ENCODE results near the gene ALK.

Gene ALK

GRCh38 chr2:29561628-29562027 is 359.8 kb downstream of the ALK start:
- no peak for DNase-seq

- no peak for DNase-seq
Measured at GRCh38 chr2:29561181-29561580, 360.2 kb downstream of the ALK start.

- DNase-seq: no peak
Measured at GRCh38 chr2:29560566-29560965, 360.8 kb downstream of the ALK start.

GRCh38 chr2:29560030-29560429 is 361.4 kb downstream of the ALK start:
- DNase-seq: no peak

GRCh38 chr2:29559578-29559977 is 361.8 kb downstream of the ALK start:
- no peak for DNase-seq

GRCh38 chr2:29558097-29558496 is 363.3 kb downstream of the ALK start:
- DNase-seq: no peak

- DNase-seq: no peak
Measured at GRCh38 chr2:29557268-29557667, 364.1 kb downstream of the ALK start.

GRCh38 chr2:29549069-29549380 is 372.4 kb downstream of the ALK start:
- DNase-seq: no peak

GRCh38 chr2:29544917-29545316 is 376.5 kb downstream of the ALK start:
- no peak for DNase-seq

- DNase-seq: no peak
Measured at GRCh38 chr2:29544031-29544430, 377.4 kb downstream of the ALK start.

- DNase-seq: no peak
Measured at GRCh38 chr2:29535188-29535587, 386.2 kb downstream of the ALK start.

- no peak for DNase-seq
Measured at GRCh38 chr2:29532436-29532835, 388.9 kb downstream of the ALK start.

- DNase-seq: no peak
Measured at GRCh38 chr2:29531626-29532025, 389.8 kb downstream of the ALK start.

- DNase-seq: no peak
Measured at GRCh38 chr2:29530281-29530680, 391.1 kb downstream of the ALK start.

GRCh38 chr2:29528891-29529520 is 392.4 kb downstream of the ALK start:
- DNase-seq: peak; percentile 72

GRCh38 chr2:29528371-29528770 is 393.0 kb downstream of the ALK start:
- no peak for DNase-seq

GRCh38 chr2:29527947-29528346 is 393.4 kb downstream of the ALK start:
- no peak for DNase-seq

- no peak for DNase-seq
Measured at GRCh38 chr2:29526587-29527586, 394.5 kb downstream of the ALK start.

- no peak for DNase-seq
Measured at GRCh38 chr2:29525921-29526320, 395.5 kb downstream of the ALK start.

GRCh38 chr2:29524652-29525051 is 396.7 kb downstream of the ALK start:
- DNase-seq: no peak

- DNase-seq: no peak
Measured at GRCh38 chr2:29522951-29523669, 398.3 kb downstream of the ALK start.

GRCh38 chr2:29520001-29520400 is 401.4 kb downstream of the ALK start:
- DNase-seq: no peak

- no peak for DNase-seq
Measured at GRCh38 chr2:29519338-29519925, 402.0 kb downstream of the ALK start.

All from NCI-H2171 treated with DMSO at 0.1 percent for 48 hours (cell line).